Esophagus muscularis mucosa (tissue), 4 donors: ENCODE measurements around the gene OR56A1.

ENCODE experiments used
- CTCF ChIP-seq, 3 experiments: fragments of 200-600 bp in 2 of 3; fragments of 450-650 bp in 1 of 3; sonication (generic) in 2 of 3; IDR thresholded peaks; one replicate each; pipeline ENCODE4 v1.5.1; 2017 to 2019; ENCODE audit warnings: antibody characterized with exemption in 3 of 3, mild to moderate bottlenecking in 2 of 3, moderate library complexity in 1 of 3
- EP300 ChIP-seq: sonication (generic); formaldehyde crosslinking; IDR thresholded peaks from one replicate; pipeline ENCODE4 v1.6.1; 2017; ENCODE audit warnings: antibody characterized with exemption
- POLR2A ChIP-seq: fragments of 450-650 bp; IDR thresholded peaks from one replicate; pipeline ENCODE4 v1.6.1; 2017; ENCODE audit warnings: antibody characterized with exemption, moderate library complexity, mild to moderate bottlenecking, low read depth
- POLR2AphosphoS5 ChIP-seq, 2 donors: sonication (generic); formaldehyde crosslinking; IDR thresholded peaks; one replicate each; pipeline ENCODE4 v1.6.1; 2017; ENCODE audit warnings: antibody characterized with exemption in 2 of 2

- no peak for TF ChIP-seq CTCF (IDR thresholded peaks at IDR 0.05)
- TF ChIP-seq POLR2A, result no peak
- TF ChIP-seq EP300, result no peak
- TF ChIP-seq POLR2AphosphoS5 (IDR thresholded peaks at IDR 0.05), result no peak
Measured at GRCh38 chr11:6057452-6057851, 26.9 kb upstream of the OR56A1 start.
